K562 (cell line): ENCODE measurements around the gene SLC16A10. TPM values are rescaled to one million over a fixed set of nuclear protein-coding genes. Genes with fewer than 3 reads are reported as not detected.

Experiments
- ATAC-seq: fragments of 200-7000 bp; cut with Tn5 transposase; 3 replicates; pipeline ENCODE4 v1.9.1; 2020; ENCODE audit warnings: moderate library complexity
- BruUV-seq: library from RNA; stranded (reverse); fragments of 400-500 nt; replicated peaks from 2 replicates; lab custom pipeline; 2021; lab: Mats Ljungman, UMichigan
- CTCF ChIA-PET: fragments of 300-600 bp; formaldehyde crosslinking; extraction: SDS; loops from one replicate; lab custom pipeline; 2021; ENCODE audit warnings: low intra/inter-chr PET ratio; lab: Yijun Ruan, JAX
- POLR2A ChIA-PET: fragments of 300-600, 350-650 bp; sonication (Branson Sonifier 250); formaldehyde crosslinking; extraction: SDS; loops from one replicate; lab custom pipeline; 2021; ENCODE audit warnings: antibody characterized with exemption, inconsistent platforms; lab: Yijun Ruan, JAX
- DNase-seq, 4 experiments: peaks; one replicate each; pipeline versions ENCODE4 v3.0.0 to v3.0.0-alpha.2; 2011 to 2018; ENCODE audit warnings: low spot score in 3 of 4, mixed read lengths in 3 of 4; ENCODE audit errors: extremely low read depth in 1 of 4
- FAIRE-seq: peaks from 2 replicates; lab custom pipeline; 2011; peaks lifted over from hg19 to GRCh38; lab: Jason Lieb, UNC
- H2AFZ ChIP-seq: 2 replicates; pipeline ENCODE4 v1.6.0; 2011; ENCODE audit warnings: low read depth, low read length, control low read depth, inconsistent platforms
- H3K27ac ChIP-seq: fragments of 200-600 bp; 3 replicates; pipeline ENCODE4 v1.8.0; 2011; ENCODE audit warnings: low read depth, mild to moderate bottlenecking, control low read depth, inconsistent platforms, low read length, moderate library complexity, mixed read lengths; ENCODE audit errors: extremely low read depth
- H3K27me3 ChIP-seq, 2 experiments: fragments of 300-600 bp in 1 of 2; 2 replicates in 1 of 2; 3 replicates in 1 of 2; pipeline versions ENCODE4 v1.6.0 to v1.8.0; 2011; ENCODE audit warnings: inconsistent platforms in 2 of 2, low read length in 2 of 2, mild to moderate bottlenecking in 1 of 2, mixed read lengths in 1 of 2, moderate library complexity in 1 of 2; ENCODE audit not compliant: control insufficient read depth in 2 of 2, insufficient read depth in 2 of 2
- H3K36me3 ChIP-seq: fragments of 300-600 bp; 3 replicates; pipeline ENCODE4 v1.8.0; 2011; ENCODE audit warnings: mild to moderate bottlenecking, low read length, inconsistent platforms; ENCODE audit not compliant: control insufficient read depth, insufficient read depth
- H3K4me1 ChIP-seq, 2 experiments: fragments of 200-600 bp in 1 of 2; replicated peaks in 1 of 2; 2 replicates in 1 of 2; 3 replicates in 1 of 2; pipeline versions ENCODE4 v1.5.1 to v1.8.0; 2011; ENCODE audit warnings: inconsistent platforms in 2 of 2, low read length in 2 of 2, mild to moderate bottlenecking in 1 of 2, mixed read lengths in 1 of 2, moderate library complexity in 1 of 2; ENCODE audit not compliant: control insufficient read depth in 2 of 2, insufficient read depth in 2 of 2
- H3K4me2 ChIP-seq: 2 replicates; pipeline ENCODE4 v1.6.1; 2011; ENCODE audit warnings: low read length, control low read depth, inconsistent platforms, mixed read lengths; ENCODE audit not compliant: insufficient read depth
- H3K4me3 ChIP-seq: fragments of 200-600 bp; sonication (generic), shearing (Covaris generic); 2 replicates; pipeline ENCODE4 v1.5.1; 2016; ENCODE audit warnings: control low read depth, inconsistent platforms
- H3K79me2 ChIP-seq: fragments of 200-600 bp; 3 replicates; pipeline ENCODE4 v1.8.0; 2011; ENCODE audit warnings: low read length, inconsistent platforms; ENCODE audit not compliant: control insufficient read depth, insufficient read depth
- H3K9ac ChIP-seq, 2 experiments: 2 replicates each; pipeline versions ENCODE4 v1.6.0 to v1.6.1; 2011; ENCODE audit warnings: low read depth in 2 of 2, low read length in 2 of 2, control low read depth in 1 of 2, inconsistent platforms in 1 of 2, mild to moderate bottlenecking in 1 of 2, mixed read lengths in 1 of 2; ENCODE audit not compliant: insufficient read depth in 1 of 2
- H3K9me1 ChIP-seq: one replicate; pipeline ENCODE4 v1.6.0; 2011; ENCODE audit warnings: inconsistent platforms, mild to moderate bottlenecking, low read length, moderate library complexity; ENCODE audit not compliant: control insufficient read depth, insufficient read depth
- H3K9me3 ChIP-seq: replicated peaks from 2 replicates; pipeline ENCODE4 v1.5.1; 2011; ENCODE audit warnings: low read depth, low read length, inconsistent platforms; ENCODE audit not compliant: control insufficient read depth, insufficient read depth
- H4K20me1 ChIP-seq: replicated peaks from 2 replicates; pipeline ENCODE4 v1.6.1; 2011; ENCODE audit warnings: low read length, inconsistent platforms, mixed read lengths; ENCODE audit not compliant: control insufficient read depth, insufficient read depth
- FOSL1 ChIP-seq: fragments of 200-800 bp; sonication (Bioruptor generic); conservative IDR thresholded peaks from 2 replicates; pipeline ENCODE4 v1.6.1; 2016; ENCODE audit warnings: missing genetic modification characterization, missing compliant biosample characterization
- NFYB ChIP-seq: IDR thresholded peaks from 2 replicates; pipeline ENCODE4 v1.6.1; 2011; ENCODE audit warnings: mild to moderate bottlenecking, moderate library complexity; ENCODE audit not compliant: insufficient read length; ENCODE audit errors: extremely low read depth
- TSHZ1 ChIP-seq: fragments of 250-450 bp; sonication (Bioruptor Pico); IDR thresholded peaks from 2 replicates; pipeline ENCODE4 v1.4.0; 2020; ENCODE audit warnings: mild to moderate bottlenecking, moderate library complexity
- ZNF79 ChIP-seq: fragments of 250-450 bp; sonication (Bioruptor Pico); IDR thresholded peaks from 2 replicates; pipeline ENCODE4 v1.4.0; 2020; ENCODE audit warnings: low read depth, mild to moderate bottlenecking, moderate library complexity
- WGBS: fragments of 100-300 bp; shearing (Covaris generic); methylation state at CpG from one replicate; pipeline ENCODE4 v1.1.6; 2016; ENCODE audit warnings: low coverage, mixed read lengths; ENCODE audit not compliant: insufficient coverage; ENCODE audit errors: missing lambda C conversion rate; 5-methylcytosine and 5-hydroxymethylcytosine counted together
- in situ Hi-C: fragments of 300-500 bp; cut with MboI; formaldehyde crosslinking; loops from 4 replicates; pipeline ENCODE4 v1.15.0; 2018; ENCODE audit warnings: inconsistent platforms, mixed read lengths
- intact Hi-C: fragments of 100-400 bp; cut with micrococcal nuclease; formaldehyde crosslinking; loops from 2 replicates; pipeline ENCODE4 v1.14.2; 2022
- polyA plus RNA-seq, 8 experiments: library from polyadenylated mRNA; depleted of rRNA in 4 of 8; stranded (reverse) in 5 of 8; unstranded in 3 of 8; fragments of >200 nt; fragmentation: Nextera tagmentation in 2 of 8; fragmentation: Illumina TruSeq in 1 of 8; extraction: Ambion mirVana in 2 of 8; extraction: Trizol in 1 of 8; gene quantifications; 2 replicates each; pipeline versions ENCODE4 v1.2.1 to v1.2.3, GENCODE V29; 2011 to 2014; ENCODE audit warnings: inconsistent platforms in 1 of 8, missing spikeins in 1 of 8
- total RNA-seq, 7 experiments: library from RNA; depleted of rRNA in 6 of 7; stranded (reverse); fragments of >200 nt in 6 of 7; fragmentation: Illumina TruSeq in 2 of 7; extraction: Trizol in 2 of 7; gene quantifications; 2 replicates each; pipeline versions ENCODE4 v1.2.1 to v1.2.3, GENCODE V29; 2011 to 2021; ENCODE audit warnings: low replicate concordance in 1 of 7
- TF ChIP-seq, protein P1 (sequence below): IDR thresholded peaks from 2 replicates; pipeline ENCODE4 v1.6.1; 2016; ENCODE audit warnings: missing genetic modification characterization, missing compliant biosample characterization

Gene SLC16A10
- total and polyA plus RNA-seq, 9 of the 15 experiments (the other 6 are each of a cell fraction or from before 2014, with no cell fraction given) = 0.02 to 0.54 (median 0.24) TPM; not detected in 4

DNA sequence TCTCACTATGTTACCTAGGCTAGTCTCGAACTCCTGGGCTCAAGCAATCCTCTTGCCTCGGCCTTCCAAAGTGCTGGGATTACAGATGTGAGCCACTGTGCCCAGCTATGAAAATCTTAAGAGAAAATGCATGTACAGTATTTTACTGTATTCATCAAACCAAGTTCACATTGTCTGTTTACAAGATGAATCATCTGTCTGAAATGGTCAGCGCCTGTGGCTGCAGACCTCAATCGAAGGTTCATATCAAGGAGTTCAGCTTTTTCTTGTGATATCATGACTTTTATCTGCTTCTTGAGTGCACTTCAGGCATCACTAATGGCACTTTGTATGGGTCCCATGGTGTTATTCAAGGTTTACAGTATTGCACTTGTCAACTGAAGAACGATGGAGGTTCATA is 155.1 kb downstream of the SLC16A10 start:
- no peak overlapping the region for H3K4me3 ChIP-seq
- TF ChIP-seq ZNF79 (CRISPR knock-in tag) (no peak), NFYB (no peak), TSHZ1 (no peak), FOSL1 (tag) (peak; percentile 67)
- TF ChIP-seq, protein P1, sequence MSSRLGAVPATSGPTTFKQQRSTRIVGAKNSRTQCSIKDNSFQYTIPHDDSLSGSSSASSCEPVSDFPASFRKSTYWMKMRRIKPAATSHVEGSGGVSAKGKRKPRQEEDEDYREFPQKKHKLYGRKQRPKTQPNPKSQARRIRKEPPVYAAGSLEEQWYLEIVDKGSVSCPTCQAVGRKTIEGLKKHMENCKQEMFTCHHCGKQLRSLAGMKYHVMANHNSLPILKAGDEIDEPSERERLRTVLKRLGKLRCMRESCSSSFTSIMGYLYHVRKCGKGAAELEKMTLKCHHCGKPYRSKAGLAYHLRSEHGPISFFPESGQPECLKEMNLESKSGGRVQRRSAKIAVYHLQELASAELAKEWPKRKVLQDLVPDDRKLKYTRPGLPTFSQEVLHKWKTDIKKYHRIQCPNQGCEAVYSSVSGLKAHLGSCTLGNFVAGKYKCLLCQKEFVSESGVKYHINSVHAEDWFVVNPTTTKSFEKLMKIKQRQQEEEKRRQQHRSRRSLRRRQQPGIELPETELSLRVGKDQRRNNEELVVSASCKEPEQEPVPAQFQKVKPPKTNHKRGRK (tag) = no peak
- TF ChIP-seq, all 486 proteins: peak for 1
- intact Hi-C loops = no loop called here
- no peak overlapping the region for H2AFZ ChIP-seq
- no peaks in the 10 kb centered on the region for H3K9me3 ChIP-seq
- no peak overlapping the region for H3K9ac ChIP-seq
- 3% methylated on average over 5 of the region's 5 CpGs for WGBS
- POLR2A ChIA-PET = interaction anchor here (1.5 kb wide), 2 partner anchors 10 to 15 kb away, joined by 3 to 4 read pairs; no protein-coding TSS in a partner anchor
- BruUV-seq = no TSS peak
- ATAC-seq (no peak), DNase-seq (no peak), FAIRE-seq (no peak)
- CTCF ChIA-PET = no interaction called here
- no peaks in the 10 kb centered on the region for H3K79me2 ChIP-seq
- H3K27ac ChIP-seq = no peak overlapping the region
- H3K36me3 ChIP-seq = no peaks in the 10 kb centered on the region
- no peaks in the 10 kb centered on the region for H4K20me1 ChIP-seq
- no peak overlapping the region for H3K4me2 ChIP-seq
- no peaks in the 10 kb centered on the region; a peak in 1 of 5 replicates for H3K27me3 ChIP-seq
- no peaks in the 10 kb centered on the region; a peak in 1 of 5 replicates for H3K4me1 ChIP-seq
- H3K9me1 ChIP-seq = no peaks in the 10 kb centered on the region
- in situ Hi-C loops = no loop called here
